GM12878 (cell line): ENCODE measurements around the gene MYH9. TPM values are rescaled to one million over a fixed set of nuclear protein-coding genes. Genes with fewer than 3 reads are reported as not detected.

Experiments used
- ATAC-seq: fragments of 200-7000 bp; cut with Tn5 transposase; 3 replicates; pipeline ENCODE4 v1.9.1; 2020; ENCODE audit warnings: mild to moderate bottlenecking, moderate library complexity
- BruUV-seq: library from RNA; stranded (reverse); fragments of 400-500 nt; replicated peaks from 2 replicates; lab custom pipeline; 2021; lab: Mats Ljungman, UMichigan
- CTCF ChIA-PET: fragments of 300-600 bp; sonication (Branson Sonifier 250); formaldehyde crosslinking; extraction: SDS; loops from one replicate; lab custom pipeline; 2021; ENCODE audit warnings: inconsistent platforms; lab: Yijun Ruan, JAX
- POLR2A ChIA-PET: fragments of 350-600 bp; formaldehyde crosslinking; extraction: SDS; loops from one replicate; lab custom pipeline; 2021; ENCODE audit warnings: inconsistent platforms; lab: Charles Lee
- RAD21 ChIA-PET: fragments of 300-600 bp; sonication (Branson Sonifier 250); formaldehyde crosslinking; loops from one replicate; lab custom pipeline; 2023; ENCODE audit warnings: antibody characterized with exemption; ENCODE audit not compliant: unreplicated experiment; lab: Charles Lee
- SMC1A ChIA-PET: fragments of 300-600 bp; sonication (Branson Sonifier 250); formaldehyde crosslinking; loops from one replicate; lab custom pipeline; 2023; ENCODE audit not compliant: unreplicated experiment, uncharacterized antibody; lab: Charles Lee
- DNase-seq: peaks from one replicate; pipeline ENCODE4 v3.0.0-alpha.2; 2011; ENCODE audit warnings: low read depth, low spot score
- FAIRE-seq: peaks from 3 replicates; lab custom pipeline; 2011; peaks lifted over from hg19 to GRCh38; lab: Jason Lieb, UNC
- H2AFZ ChIP-seq: 2 replicates; pipeline ENCODE4 v1.6.0; 2011; ENCODE audit warnings: low read depth, low read length, control low read depth; ENCODE audit not compliant: control insufficient read depth
- H3K27ac ChIP-seq: 2 replicates; pipeline ENCODE4 v1.5.1; 2011; ENCODE audit warnings: control low read depth; ENCODE audit not compliant: control insufficient read depth, insufficient read depth
- H3K27me3 ChIP-seq, 2 experiments: replicated peaks in 1 of 2; 2 replicates each; pipeline versions ENCODE4 v1.6.0 to v1.6.1; 2011; ENCODE audit warnings: low read length in 1 of 2; ENCODE audit not compliant: control insufficient read depth in 2 of 2, insufficient read depth in 2 of 2
- H3K36me3 ChIP-seq, 2 experiments: 2 replicates each; pipeline ENCODE4 v1.5.1; 2011; ENCODE audit warnings: low read length in 1 of 2; ENCODE audit not compliant: control insufficient read depth in 2 of 2, insufficient read depth in 2 of 2
- H3K4me1 ChIP-seq: 2 replicates; pipeline ENCODE4 v1.6.1; 2011; ENCODE audit warnings: mild to moderate bottlenecking, low read length, moderate library complexity, mixed read lengths; ENCODE audit not compliant: control insufficient read depth, insufficient read depth
- H3K4me2 ChIP-seq: 2 replicates; pipeline ENCODE4 v1.6.0; 2011; ENCODE audit warnings: control low read depth; ENCODE audit not compliant: control insufficient read depth, insufficient read depth
- H3K4me3 ChIP-seq: fragments of 200-600 bp; sonication (generic); 2 replicates; pipeline ENCODE4 v1.5.1; 2016
- H3K79me2 ChIP-seq: 2 replicates; pipeline ENCODE4 v1.6.0; 2011; ENCODE audit warnings: low read length; ENCODE audit not compliant: control insufficient read depth, insufficient read depth
- H3K9ac ChIP-seq: 2 replicates; pipeline ENCODE4 v1.8.0; 2011; ENCODE audit warnings: low read length, control low read depth, mixed read lengths; ENCODE audit not compliant: control insufficient read depth, insufficient read depth
- H3K9me3 ChIP-seq: replicated peaks from 3 replicates; pipeline ENCODE4 v1.5.1; 2011; ENCODE audit warnings: mild to moderate bottlenecking, low read length; ENCODE audit not compliant: control insufficient read depth, insufficient read depth
- H4K20me1 ChIP-seq: 2 replicates; pipeline ENCODE4 v1.6.0; 2011; ENCODE audit not compliant: control insufficient read depth, insufficient read depth
- CBX3 ChIP-seq: fragments of 200-600 bp; sonication (generic); IDR thresholded peaks from 2 replicates; pipeline ENCODE4 v1.6.1; 2016; ENCODE audit warnings: low read depth, borderline replicate concordance
- EED ChIP-seq: sonication (generic); IDR thresholded peaks from 2 replicates; pipeline ENCODE4 v1.6.1; 2016; ENCODE audit warnings: antibody characterized with exemption, low read depth
- HDGF ChIP-seq: fragments of 450-650 bp; IDR thresholded peaks from 2 replicates; pipeline ENCODE4 v1.6.1; 2016; ENCODE audit warnings: antibody characterized with exemption
- IKZF1 ChIP-seq: fragments of 450-650 bp; conservative IDR thresholded peaks from 2 replicates; pipeline ENCODE4 v1.6.1; 2017; ENCODE audit warnings: antibody characterized with exemption, mild to moderate bottlenecking
- MLLT1 ChIP-seq: fragments of 450-650 bp; IDR thresholded peaks from 2 replicates; pipeline ENCODE4 v1.6.1; 2016; ENCODE audit warnings: mild to moderate bottlenecking
- NBN ChIP-seq: fragments of 450-650 bp; IDR thresholded peaks from 2 replicates; pipeline ENCODE4 v1.6.1; 2016
- SMAD5 ChIP-seq: IDR thresholded peaks from 2 replicates; pipeline ENCODE4 v1.6.1; 2016; ENCODE audit warnings: antibody characterized with exemption, low read depth
- TBL1XR1 ChIP-seq: IDR thresholded peaks from 2 replicates; pipeline ENCODE4 v1.6.1; 2012; ENCODE audit warnings: low read depth, low read length, improper control_type of control experiment
- WGBS: methylation state at CpG from one replicate; pipeline ENCODE4 v1.1.6; 2016; ENCODE audit warnings: low lambda C conversion rate; ENCODE audit not compliant: insufficient replicate concordance, insufficient coverage; ENCODE audit errors: missing lambda C conversion rate; 5-methylcytosine and 5-hydroxymethylcytosine counted together
- in situ Hi-C: fragments of 300-500 bp; cut with MboI; formaldehyde crosslinking; loops from 9 replicates; pipeline ENCODE4 v1.14.3; 2018; ENCODE audit warnings: mixed read lengths
- intact Hi-C: fragments of 100-400 bp; cut with micrococcal nuclease; formaldehyde crosslinking; loops from one replicate; pipeline ENCODE4 v1.14.2; 2022; ENCODE audit not compliant: unreplicated experiment
- polyA plus RNA-seq, 11 experiments: library from polyadenylated mRNA; depleted of rRNA in 4 of 11; unstranded in 6 of 11; stranded (reverse) in 5 of 11; fragments of >200 nt; fragmentation: Nextera tagmentation in 4 of 11; fragmentation: Illumina TruSeq in 1 of 11; extraction: Ambion mirVana in 4 of 11; extraction: Trizol in 1 of 11; gene quantifications; 1 replicate in 1 of 11; 2 replicates in 10 of 11; pipeline versions ENCODE4 v1.2.1 to v1.2.3, GENCODE V29; 2011 to 2016; ENCODE audit warnings: inconsistent platforms in 2 of 11, missing spikeins in 2 of 11, low read depth in 1 of 11
- total RNA-seq, 4 experiments: library from RNA; depleted of rRNA in 3 of 4; stranded (reverse); fragments of >200 nt in 3 of 4; fragmentation: Illumina TruSeq in 1 of 4; extraction: Trizol in 1 of 4; gene quantifications; 2 replicates each; pipeline versions ENCODE4 v1.2.1 to v1.2.3, GENCODE V29; 2013 to 2021

The MYH9 gene
- total and polyA plus RNA-seq, 10 of the 15 experiments (the other 5 are each of a cell fraction or from before 2014, with no cell fraction given), result 5.1 to 525 (median 145) TPM

GRCh38 chr22:36237462-36238372, 150.1 kb downstream of the MYH9 start:
- Histone ChIP-seq H3K9ac (peak overlapping the region; percentile 65), H3K27ac (peak overlapping the region; percentile 79), H3K4me3 (peak overlapping the region; percentile 96), H3K27me3 (no peaks in the 10 kb centered on the region), H4K20me1 (no peaks in the 10 kb centered on the region), H2AFZ (no peak overlapping the region), H3K79me2 (peaks cover 43% of the 10 kb centered on the region), H3K4me1 (peaks cover 31% of the 10 kb centered on the region), H3K36me3 (peaks cover 3 to 13% of the 10 kb centered on the region in 2 experiments; a peak in 2 of 4 replicates), H3K4me2 (peak overlapping the region; percentile 88), H3K9me3 (no peaks in the 10 kb centered on the region; the same call in 2 of the 3 replicates)
- BruUV-seq, result TSS peak; percentile 37
- TF ChIP-seq IKZF1 (0 out of 2 replicates have a peak, but pooled peaks have one; percentile 19), SMAD5 (no peak), MLLT1 (peak; percentile 89), CBX3 (no peak), NBN (no peak), TBL1XR1 (no peak), HDGF (0 out of 2 replicates have a peak, but pooled peaks have one; percentile 37), EED (0 out of 2 replicates have a peak, but pooled peaks have one; percentile 13)
- in situ Hi-C loops, result no loop called here
- WGBS, result 57% methylated on average over 12 of the region's 12 CpGs
- intact Hi-C loops, result loop anchor here (5.0 kb wide), 1 partner anchor 40 kb away; no protein-coding TSS in a partner anchor
- ChIA-PET CTCF (interaction anchor here (0.9 to 8.0 kb wide), 14 partner anchors 10 to 233 kb away, joined by 3 to 153 read pairs (median 6); partner anchors contain the start of gene APOL1), POLR2A (interaction anchor here (0.6 to 7.7 kb wide), 4 partner anchors 10 to 256 kb away, joined by 3 to 99 read pairs (median 4); partner anchors contain the start of gene APOL1), SMC1A (interaction anchor here (0.6 to 9.5 kb wide), 13 partner anchors 10 to 77 kb away, joined by 3 to 165 read pairs (median 8); partner anchors contain the start of genes APOL1 and APOL3), RAD21 (interaction anchor here (0.6 to 4.7 kb wide), 12 partner anchors 16 to 172 kb away, joined by 3 to 100 read pairs (median 4); partner anchors contain the start of genes APOL1 and APOL3)
- no peak for DNase-seq
- ATAC-seq, result peak; percentile 18; the same call in 2 of the 3 replicates
- no peak for FAIRE-seq
